ENCODE measurements around the gene RSPO3. TPM values are rescaled to one million over a fixed set of nuclear protein-coding genes. Genes with fewer than 3 reads are reported as not detected.

Gene RSPO3
- total and polyA plus RNA-seq, 2 donors (not counting 1 experiment from before 2014, with no cell fraction given), result 0.85 to 12.4 TPM

- no peaks in the 10 kb centered on the region for H3K79me2 ChIP-seq (ENCODE audit: control insufficient read depth, insufficient read depth, low read length)
- H3K27me3 ChIP-seq (ENCODE audit: control insufficient read depth, insufficient read depth, low read length), result no peaks in the 10 kb centered on the region
- no peak overlapping the region for H3K4me2 ChIP-seq (ENCODE audit: extremely low read depth, insufficient read depth, low read length)
- no peaks in the 10 kb centered on the region for H3K9me3 ChIP-seq (ENCODE audit: control insufficient read depth, insufficient read depth, low read depth, low read length)
- no peaks in the 10 kb centered on the region for H3K36me3 ChIP-seq (ENCODE audit: control insufficient read depth, insufficient read depth, low read length)
- H3K4me3 ChIP-seq (replicated peaks in 1 of 4; ENCODE audit: control extremely low read depth in 1 of 4, insufficient read depth in 1 of 4, low read depth in 3 of 4, low read length in 4 of 4), result no peak overlapping the region
- no peaks in the 10 kb centered on the region for H4K20me1 ChIP-seq (ENCODE audit: control insufficient read depth, extremely low read depth, insufficient read depth, low read length)
- no peak for TF ChIP-seq CTCF (conservative IDR thresholded peaks at IDR 0.05 in 1 of 2, IDR thresholded peaks at IDR 0.05 in 1 of 2; ENCODE audit: low read depth in 1 of 2, low read length in 2 of 2)
- no peak for TF ChIP-seq EZH2 (IDR thresholded peaks at IDR 0.05; ENCODE audit: low read length, missing control alignments)
- H2AFZ ChIP-seq (ENCODE audit: low read length), result no peak overlapping the region
- no peak overlapping the region for H3K27ac ChIP-seq (ENCODE audit: insufficient read depth, low read length)
- peak in 1 of 2 donors; percentile 44 for DNase-seq (ENCODE audit: low read depth in 2 of 2)
- H3K4me1 ChIP-seq (ENCODE audit: control insufficient read depth, extremely low read depth, insufficient read depth, low read length), result no peaks in the 10 kb centered on the region
- H3K9ac ChIP-seq (ENCODE audit: insufficient read depth, low read length), result no peak overlapping the region
These were observed 46.1 kb downstream of the RSPO3 start for GRCh38 chr6:127164565-127164964.

- Histone ChIP-seq H4K20me1 (ENCODE audit: control insufficient read depth, extremely low read depth, insufficient read depth, low read length) (no peaks in the 10 kb centered on the region), H3K9ac (ENCODE audit: insufficient read depth, low read length) (no peak overlapping the region), H2AFZ (ENCODE audit: low read length) (no peak overlapping the region), H3K4me2 (ENCODE audit: extremely low read depth, insufficient read depth, low read length) (no peak overlapping the region), H3K36me3 (ENCODE audit: control insufficient read depth, insufficient read depth, low read length) (no peaks in the 10 kb centered on the region), H3K79me2 (ENCODE audit: control insufficient read depth, insufficient read depth, low read length) (no peaks in the 10 kb centered on the region), H3K27me3 (ENCODE audit: control insufficient read depth, insufficient read depth, low read length) (no peaks in the 10 kb centered on the region), H3K9me3 (ENCODE audit: control insufficient read depth, insufficient read depth, low read depth, low read length) (no peaks in the 10 kb centered on the region), H3K4me1 (ENCODE audit: control insufficient read depth, extremely low read depth, insufficient read depth, low read length) (peaks cover 3% of the 10 kb centered on the region), H3K4me3 (replicated peaks in 1 of 4; ENCODE audit: control extremely low read depth in 1 of 4, insufficient read depth in 1 of 4, low read depth in 3 of 4, low read length in 4 of 4) (no peak overlapping the region), H3K27ac (ENCODE audit: insufficient read depth, low read length) (no peak overlapping the region)
- no peak for DNase-seq (ENCODE audit: low read depth in 2 of 2)
- TF ChIP-seq CTCF (conservative IDR thresholded peaks at IDR 0.05 in 1 of 2, IDR thresholded peaks at IDR 0.05 in 1 of 2; ENCODE audit: low read depth in 1 of 2, low read length in 2 of 2) (no peak), EZH2 (IDR thresholded peaks at IDR 0.05; ENCODE audit: low read length, missing control alignments) (no peak)
These were observed 54.9 kb downstream of the RSPO3 start for GRCh38 chr6:127173156-127173940.

GRCh38 chr6:127176146-127176545 lies 57.7 kb downstream of the RSPO3 start:
- Histone ChIP-seq H3K36me3 (ENCODE audit: control insufficient read depth, insufficient read depth, low read length) (no peaks in the 10 kb centered on the region), H4K20me1 (ENCODE audit: control insufficient read depth, extremely low read depth, insufficient read depth, low read length) (no peaks in the 10 kb centered on the region), H3K9me3 (ENCODE audit: control insufficient read depth, insufficient read depth, low read depth, low read length) (no peaks in the 10 kb centered on the region), H3K4me1 (ENCODE audit: control insufficient read depth, extremely low read depth, insufficient read depth, low read length) (peaks cover 3% of the 10 kb centered on the region), H2AFZ (ENCODE audit: low read length) (no peak overlapping the region), H3K27ac (ENCODE audit: insufficient read depth, low read length) (no peak overlapping the region), H3K27me3 (ENCODE audit: control insufficient read depth, insufficient read depth, low read length) (no peaks in the 10 kb centered on the region), H3K79me2 (ENCODE audit: control insufficient read depth, insufficient read depth, low read length) (no peaks in the 10 kb centered on the region), H3K4me2 (ENCODE audit: extremely low read depth, insufficient read depth, low read length) (no peak overlapping the region), H3K4me3 (replicated peaks in 1 of 4; ENCODE audit: control extremely low read depth in 1 of 4, insufficient read depth in 1 of 4, low read depth in 3 of 4, low read length in 4 of 4) (no peak overlapping the region), H3K9ac (ENCODE audit: insufficient read depth, low read length) (no peak overlapping the region)
- TF ChIP-seq EZH2 (IDR thresholded peaks at IDR 0.05; ENCODE audit: low read length, missing control alignments) (no peak), CTCF (conservative IDR thresholded peaks at IDR 0.05 in 1 of 2, IDR thresholded peaks at IDR 0.05 in 1 of 2; ENCODE audit: low read depth in 1 of 2, low read length in 2 of 2) (no peak)
- peak in 1 of 2 donors; percentile 75 for DNase-seq (ENCODE audit: low read depth in 2 of 2)
